Myometrial cell (primary cell): ENCODE data around the gene MMRN1. TPM values are rescaled to one million over a fixed set of nuclear protein-coding genes. Genes with fewer than 3 reads are reported as not detected.

Experiments used
- total RNA-seq: library from RNA; depleted of rRNA; stranded (reverse); fragments of >200 nt; gene quantifications from 2 replicates; pipeline ENCODE4 v1.2.3, GENCODE V29; 2015

Gene MMRN1
- not detected in 2 replicates for total RNA-seq

GRCh38 chr4:89894649-89895550 is at the start of gene MMRN1:
Gene MMRN1, plus strand, starts transcription at chr4:89894854. Its CDS starts 118 bp downstream, at chr4:89894972.

Other genes starting within 250 kb of the MMRN1 start
- 66.6 and 69.8 TPM in 2 replicates for gene SNCA, start 57.7 kb upstream of the MMRN1 start, total RNA-seq
- not detected in 2 replicates for gene CCSER1, start 232.5 kb downstream of the MMRN1 start, total RNA-seq